Activated T-helper 1 cell treated with Interleukin-2 at 50 U/mL for 16 hours (primary cell): ENCODE measurements around the gene CDK10.
"Not testable (repeated sequence)": the region's sequence is repeated elsewhere in the genome, so short reads cannot be mapped to it uniquely, and the experiment has no call there.

Experiments
- DNase-seq: peaks from one replicate; pipeline ENCODE4 v3.0.0-alpha.2; 2020; ENCODE audit warnings: low read depth

Gene CDK10

DNA sequence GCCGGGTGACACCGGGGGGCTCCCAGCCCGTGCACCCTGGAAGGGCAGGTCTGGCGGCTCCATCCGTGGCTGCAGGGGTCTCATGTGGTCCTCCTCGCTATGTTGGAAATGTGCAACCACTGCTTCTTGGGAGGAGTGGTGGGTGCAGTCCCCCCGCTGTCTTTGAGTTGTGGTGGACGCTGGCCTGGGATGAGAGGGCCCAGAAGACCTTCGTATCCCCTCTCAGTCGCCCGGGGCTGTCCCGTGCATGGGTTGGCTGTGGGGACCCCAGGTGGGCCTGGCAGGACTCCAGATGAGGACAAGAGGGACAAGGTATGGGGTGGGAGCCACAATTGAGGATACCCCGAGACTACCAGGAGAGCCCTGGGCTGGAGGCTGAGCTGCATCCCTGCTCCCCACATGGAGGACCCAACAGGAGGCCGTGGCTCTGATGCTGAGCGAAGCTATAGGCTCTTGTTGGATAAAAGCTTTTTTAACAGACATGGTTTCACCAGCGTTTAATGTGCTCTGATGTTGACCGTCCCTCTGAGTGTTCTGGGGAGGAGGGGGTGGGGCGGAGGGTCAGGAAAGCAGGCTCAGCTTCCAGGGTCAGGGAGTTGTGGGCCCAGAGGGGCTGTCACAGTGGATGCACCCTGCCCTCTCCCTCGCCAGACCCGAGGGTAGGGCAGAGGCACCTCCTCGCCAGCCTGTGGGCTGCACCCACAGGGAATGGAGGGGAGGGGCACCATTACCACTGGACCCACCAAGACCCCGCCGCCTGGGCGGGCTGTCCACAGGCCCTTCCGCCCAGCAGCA lies 9.6 kb downstream of the CDK10 start:
- DNase-seq, result no peak

- no peak for DNase-seq
These were observed 10.2 kb downstream of the CDK10 start for GRCh38 chr16:89696670-89697128.

DNA sequence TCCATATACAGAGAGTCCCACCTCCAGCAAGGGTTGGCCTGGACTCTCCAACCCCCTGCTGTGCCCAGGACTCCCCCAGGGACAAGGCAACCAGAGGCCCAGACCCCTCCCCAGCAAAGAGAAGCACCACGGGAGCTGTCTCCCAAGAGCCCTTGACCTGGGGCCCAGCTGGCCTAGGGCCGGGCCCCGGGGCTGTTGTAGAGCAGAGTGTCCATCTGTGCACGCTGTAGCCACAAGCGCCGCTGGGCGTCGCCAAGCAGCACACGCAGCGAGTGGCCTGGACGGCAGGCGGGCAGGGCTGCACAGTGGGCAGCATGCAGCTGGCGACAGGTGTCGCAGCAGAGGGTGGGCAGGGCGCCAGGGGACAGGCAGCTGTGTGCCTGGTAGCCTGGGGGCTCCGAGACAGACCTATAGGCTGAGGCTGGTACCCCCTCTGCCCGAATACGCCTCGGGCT lies 10.7 kb downstream of the CDK10 start:
- no peak for DNase-seq

GRCh38 chr16:89697616-89698331 lies 11.3 kb downstream of the CDK10 start:
- DNase-seq, result no peak

GRCh38 chr16:89698717-89699116 lies 12.2 kb downstream of the CDK10 start:
- not testable (repeated sequence) for DNase-seq

- DNase-seq, result not testable (repeated sequence)
These were observed 13.2 kb downstream of the CDK10 start for GRCh38 chr16:89699629-89700099.

DNA sequence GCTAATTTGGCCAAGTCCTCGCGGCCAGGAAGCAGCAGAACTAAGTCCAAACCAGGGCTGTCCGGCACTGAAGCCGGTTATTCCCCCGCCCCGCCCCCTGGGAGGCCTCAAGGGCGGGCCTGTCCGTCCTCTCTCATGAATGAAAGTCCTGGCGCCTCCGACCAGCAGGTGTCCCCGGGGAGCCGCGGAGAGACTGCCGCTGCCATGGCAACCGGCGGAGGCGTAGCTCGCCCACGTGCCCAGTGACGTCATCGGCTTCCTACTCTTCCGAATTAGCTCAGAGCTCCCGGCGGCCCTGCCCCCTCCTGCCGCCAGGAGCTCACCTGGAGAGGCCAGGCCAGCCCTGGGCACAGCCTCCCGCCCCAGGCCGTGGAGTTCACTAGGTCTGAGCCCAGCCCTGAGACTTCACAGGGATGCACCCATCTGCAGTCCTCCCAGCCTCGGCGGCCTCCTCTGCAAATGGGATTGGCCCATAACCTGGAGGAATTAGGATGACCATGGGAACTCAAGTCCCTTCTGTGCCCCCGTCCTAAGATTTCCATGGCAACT lies 13.7 kb downstream of the CDK10 start:
- DNase-seq, result peak; percentile 92

- peak; percentile 47 for DNase-seq
These were observed 14.3 kb downstream of the CDK10 start for GRCh38 chr16:89700649-89701424.

DNA sequence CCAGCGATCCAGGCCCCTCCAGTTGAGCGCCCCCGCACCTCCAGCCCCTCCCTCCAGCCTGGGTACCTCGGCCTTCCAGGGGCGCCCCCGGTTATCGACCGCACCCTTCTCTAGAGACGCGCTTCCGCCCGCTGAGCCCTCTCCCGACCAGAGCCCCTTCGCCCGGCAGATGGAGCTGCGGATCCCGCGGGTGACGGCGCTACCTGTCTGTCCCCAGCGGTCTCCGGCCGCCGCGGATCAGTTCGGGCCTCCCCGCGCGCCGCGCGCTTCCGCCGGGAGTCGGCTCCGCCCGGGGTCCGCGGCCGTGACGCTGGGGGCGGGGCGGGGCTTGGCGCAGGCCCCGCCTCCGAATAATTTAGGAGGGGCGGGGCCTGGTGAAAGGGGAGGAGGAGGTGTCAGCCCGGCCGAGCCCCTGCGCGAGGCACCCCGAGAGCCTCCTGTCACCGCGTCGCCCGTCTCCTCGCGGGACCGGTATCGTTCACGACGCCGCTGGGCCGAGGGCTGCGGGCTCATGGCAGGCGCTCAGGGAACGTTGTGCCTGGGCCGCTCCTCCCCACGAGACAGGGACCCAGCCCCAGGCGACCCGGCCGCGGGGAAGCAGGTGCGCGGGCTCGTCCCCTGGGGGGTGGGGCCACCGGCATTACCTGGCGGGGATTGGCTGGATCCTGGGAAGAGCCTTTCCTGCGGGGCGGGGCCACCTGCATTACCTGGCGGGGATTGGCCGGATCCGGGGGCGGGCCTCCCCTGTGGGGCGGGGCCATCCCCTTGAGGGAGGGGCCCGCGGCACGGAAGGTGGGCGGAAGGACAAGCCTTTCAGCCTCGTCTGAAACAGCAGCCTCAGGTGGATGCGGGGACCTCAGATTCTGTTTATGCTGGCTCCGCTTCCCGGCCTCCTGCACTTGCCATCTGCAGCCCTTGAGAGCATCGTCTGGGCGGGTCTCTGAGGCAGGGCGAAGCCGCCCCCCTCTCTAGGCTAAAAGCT lies 15.2 kb downstream of the CDK10 start, which contains the start of gene SPATA2L:
SPATA2L (minus strand) TSS at position 281 of the 982 bp plus-strand sequence. CDS start 473 bp downstream, outside the sequence.
- DNase-seq, result peak; percentile 97

- no peak for DNase-seq
These were observed 17.8 kb downstream of the CDK10 start for GRCh38 chr16:89704281-89704680.

DNA sequence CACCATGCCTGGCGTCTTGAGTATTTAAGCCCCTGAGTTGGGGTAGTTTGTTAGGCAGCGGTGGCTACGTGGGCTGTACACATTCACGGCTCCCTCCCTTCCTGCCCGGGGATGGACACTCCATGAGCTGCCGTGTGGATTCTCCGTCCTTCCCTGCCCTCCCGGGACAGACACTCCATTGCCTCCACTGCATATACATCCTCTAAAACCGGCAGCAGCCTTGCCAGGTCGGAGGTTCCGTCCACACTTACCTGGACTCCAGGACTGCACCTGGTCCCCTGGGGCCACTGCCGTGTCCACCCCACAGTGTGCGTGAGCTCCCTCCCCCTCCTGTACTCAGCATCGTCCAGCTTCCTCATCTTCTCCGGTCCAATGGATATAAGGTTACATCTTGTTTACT lies 18.5 kb downstream of the CDK10 start:
- DNase-seq, result no peak

GRCh38 chr16:89706518-89707260 lies 20.2 kb downstream of the CDK10 start:
- no peak for DNase-seq

DNA sequence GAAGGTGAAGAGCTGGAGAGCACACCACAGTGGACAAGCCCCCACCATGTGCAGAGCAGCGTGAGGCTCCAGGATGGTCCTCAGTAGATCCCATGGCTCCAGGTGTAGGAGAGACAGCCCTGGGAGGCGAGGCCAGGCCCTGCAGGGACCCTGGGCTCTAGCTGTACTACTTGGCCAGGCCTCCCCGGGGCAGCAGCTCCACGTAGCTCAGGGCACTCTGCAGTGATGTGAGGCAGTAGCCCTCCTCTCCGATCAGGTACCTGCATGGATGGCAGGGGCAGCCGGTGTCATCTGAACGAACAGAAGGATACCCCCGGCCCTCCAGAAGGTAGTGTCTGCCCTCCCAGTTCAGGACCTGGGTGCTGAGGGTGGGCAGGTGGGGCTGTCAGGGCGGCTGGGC lies 21.2 kb downstream of the CDK10 start:
- no peak for DNase-seq

GRCh38 chr16:89708481-89708931 lies 22.0 kb downstream of the CDK10 start:
- no peak for DNase-seq

GRCh38 chr16:89709166-89709565 lies 22.7 kb downstream of the CDK10 start:
- no peak for DNase-seq

DNA sequence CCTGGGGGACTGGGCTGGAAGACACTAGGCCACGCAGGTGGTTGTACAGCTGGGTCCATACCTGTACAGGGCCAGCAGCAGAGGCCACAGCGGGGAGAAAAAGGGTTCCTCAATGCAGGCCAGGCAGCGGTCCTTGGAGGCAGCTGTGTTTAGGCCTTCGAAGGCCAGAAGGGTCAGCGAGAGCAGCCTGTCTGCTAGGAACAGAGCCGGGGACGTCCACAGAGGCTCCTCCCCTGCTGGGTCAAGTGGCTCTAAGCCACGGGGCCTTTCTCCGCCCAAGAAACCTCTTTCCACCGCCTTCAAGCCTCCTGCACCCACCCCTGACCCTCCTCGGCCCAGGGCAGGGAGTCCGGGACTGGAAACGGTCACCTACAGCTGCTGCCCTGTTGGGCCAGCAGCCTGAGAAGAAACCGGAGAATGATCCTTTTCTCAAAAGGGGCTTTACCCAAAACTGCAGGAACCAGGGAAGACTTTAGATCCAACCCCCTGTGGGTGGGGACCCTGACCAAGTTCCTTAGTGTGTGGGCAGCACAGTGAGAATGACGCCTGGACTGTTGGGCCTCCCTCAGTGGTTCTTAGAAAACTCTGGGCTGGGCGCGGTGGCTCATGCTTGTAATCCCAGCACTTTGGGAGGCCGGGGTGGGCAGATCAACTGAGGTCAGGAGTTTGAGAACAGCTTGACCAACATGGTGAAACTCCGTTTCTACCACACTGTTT lies 23.4 kb downstream of the CDK10 start:
- no peak for DNase-seq

GRCh38 chr16:89710709-89711564 lies 24.4 kb downstream of the CDK10 start:
- DNase-seq, result no peak

DNA sequence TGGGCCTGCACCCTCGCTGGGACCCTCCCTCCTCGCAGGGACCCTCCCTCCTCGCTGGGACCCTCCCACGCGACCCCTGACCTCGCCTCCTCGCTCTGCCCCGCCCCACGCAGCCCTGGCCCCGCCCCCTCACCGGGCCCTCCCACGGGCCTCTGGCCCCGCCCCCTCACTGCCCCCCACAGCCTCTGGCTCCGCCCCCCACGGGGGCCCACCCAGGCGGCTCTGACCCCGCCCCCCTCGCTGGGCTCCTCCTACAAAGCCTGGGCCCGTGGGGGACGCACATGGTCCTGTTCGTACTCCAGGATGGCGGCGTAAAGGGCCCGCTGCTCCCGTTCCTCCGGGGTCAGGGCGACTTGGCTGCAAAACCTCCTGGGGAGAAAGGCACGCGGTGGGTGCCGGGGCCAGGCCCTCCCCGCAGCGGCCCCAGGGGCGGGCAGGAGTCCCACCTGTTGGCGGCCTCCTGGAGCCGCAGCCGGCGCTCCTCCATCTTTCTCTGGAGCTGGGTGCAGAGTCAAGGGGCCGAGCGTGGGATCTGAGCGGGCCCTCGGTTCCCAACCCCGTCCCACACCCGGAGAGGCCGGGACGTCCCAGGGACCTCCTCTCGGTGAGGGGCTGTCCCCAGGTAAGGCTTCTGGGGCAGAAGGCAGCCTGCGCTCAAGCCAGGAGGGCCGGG lies 25.2 kb downstream of the CDK10 start:
- peak; percentile 35 for DNase-seq
